GM04503 (cell line): ENCODE results near the gene SMYD2.
"Not testable (repeated sequence)": the region's sequence is repeated elsewhere in the genome, so short reads cannot be mapped to it uniquely, and the experiment has no call there.

ENCODE experiments used
- DNase-seq: peaks from one replicate; pipeline ENCODE4 v3.0.0-alpha.2; 2012; ENCODE audit warnings: low read depth

Gene SMYD2

DNA sequence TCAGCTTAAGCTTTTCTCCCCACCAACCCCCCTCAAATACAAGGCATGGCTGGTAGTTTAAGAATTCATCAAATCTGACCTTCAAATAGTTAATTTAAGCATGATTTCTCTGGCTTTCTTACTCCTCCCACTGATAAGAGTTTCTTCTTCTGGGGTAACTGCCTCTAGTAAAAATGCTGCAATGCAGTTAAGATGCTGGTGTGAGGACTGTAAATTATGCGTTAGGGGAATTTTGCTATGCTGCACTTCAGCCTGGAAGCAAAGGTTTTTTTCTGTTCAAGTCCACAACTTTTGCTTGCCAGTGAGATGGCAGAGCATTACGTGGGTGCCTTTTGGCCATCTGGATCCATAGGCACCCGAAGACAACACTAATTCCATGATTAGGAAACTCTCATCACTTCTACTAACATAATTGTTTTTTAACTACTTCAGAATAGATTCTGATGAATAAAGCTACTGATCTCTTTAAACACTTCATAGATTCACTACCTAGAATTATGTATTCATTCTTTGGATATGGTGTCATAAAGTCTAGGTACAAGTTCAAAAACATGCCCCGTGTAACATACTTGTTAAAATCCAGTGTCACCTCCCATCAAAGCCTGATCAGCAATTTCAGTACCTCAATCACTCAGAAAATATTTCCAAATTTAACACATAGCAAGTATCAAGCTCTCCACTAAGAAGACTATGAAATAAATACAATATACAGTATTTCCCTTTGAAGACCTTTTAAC, 8.8 kb upstream of the SMYD2 start:
- DNase-seq, result no peak

DNA sequence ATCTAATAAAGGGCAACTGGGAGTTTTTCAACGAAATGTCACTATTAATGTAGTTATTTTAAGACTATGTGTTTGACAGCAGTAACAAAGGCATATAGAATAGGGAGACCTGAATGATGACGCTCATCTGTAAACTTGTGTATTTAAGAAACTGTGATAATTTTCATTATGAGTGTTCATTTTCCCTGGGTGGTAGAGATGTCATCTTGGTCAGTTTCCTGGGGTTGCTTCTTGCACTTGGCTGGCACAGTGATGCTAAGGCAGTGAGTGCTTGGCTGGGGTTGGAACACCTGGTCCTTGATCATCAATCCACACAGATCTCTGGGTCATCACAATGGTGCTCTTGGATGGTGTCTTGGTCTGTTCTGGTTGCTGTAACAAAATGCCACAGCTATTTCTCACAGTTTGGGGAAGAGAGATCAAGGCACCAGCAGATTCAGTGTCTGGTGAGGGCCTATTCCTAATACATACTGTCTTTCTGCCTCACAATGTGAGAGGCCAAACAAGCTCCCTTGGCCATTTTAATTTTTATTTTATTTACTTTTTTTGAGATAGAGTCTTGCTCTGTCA, 7.9 kb upstream of the SMYD2 start:
- no peak for DNase-seq

DNA sequence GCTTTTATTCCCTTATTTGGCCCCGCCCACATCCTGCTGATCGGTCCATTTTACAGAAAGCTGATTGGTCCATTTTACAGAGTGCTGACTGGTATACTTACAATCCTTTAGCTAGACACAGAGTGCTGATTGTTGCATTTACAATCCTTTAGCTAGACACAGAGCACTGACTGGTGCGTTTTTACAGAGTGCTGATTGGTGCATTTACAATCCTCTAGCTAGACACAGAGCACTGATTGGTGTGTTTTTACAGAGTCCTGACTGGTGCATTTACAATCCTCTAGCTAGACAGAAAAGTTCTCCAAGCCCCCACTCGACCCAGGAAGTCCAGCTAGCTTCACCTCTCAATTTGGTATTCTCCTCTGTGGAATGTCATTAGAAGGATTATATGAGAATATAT, 5.3 kb upstream of the SMYD2 start:
- not testable (repeated sequence) for DNase-seq

DNA sequence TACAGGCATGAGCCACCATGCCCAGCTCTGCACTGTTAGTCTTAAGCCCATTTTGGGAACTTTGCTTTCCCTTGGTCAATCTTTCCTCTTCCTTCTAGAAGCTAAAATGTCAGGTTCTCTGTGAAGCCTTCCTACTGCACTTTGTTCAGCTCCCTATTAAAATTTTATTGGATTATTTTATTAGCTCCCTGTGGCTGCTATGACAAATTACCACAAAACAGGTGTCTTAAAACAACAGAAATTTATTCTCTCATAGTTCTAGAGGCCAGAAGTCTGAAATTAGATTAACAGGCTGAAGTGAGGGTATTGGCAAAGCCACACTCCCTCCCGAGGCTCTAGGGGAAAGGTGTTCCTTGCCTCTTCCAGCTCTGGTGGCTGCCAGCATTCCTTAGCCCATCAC, 4.2 kb upstream of the SMYD2 start:
- DNase-seq, result no peak

DNA sequence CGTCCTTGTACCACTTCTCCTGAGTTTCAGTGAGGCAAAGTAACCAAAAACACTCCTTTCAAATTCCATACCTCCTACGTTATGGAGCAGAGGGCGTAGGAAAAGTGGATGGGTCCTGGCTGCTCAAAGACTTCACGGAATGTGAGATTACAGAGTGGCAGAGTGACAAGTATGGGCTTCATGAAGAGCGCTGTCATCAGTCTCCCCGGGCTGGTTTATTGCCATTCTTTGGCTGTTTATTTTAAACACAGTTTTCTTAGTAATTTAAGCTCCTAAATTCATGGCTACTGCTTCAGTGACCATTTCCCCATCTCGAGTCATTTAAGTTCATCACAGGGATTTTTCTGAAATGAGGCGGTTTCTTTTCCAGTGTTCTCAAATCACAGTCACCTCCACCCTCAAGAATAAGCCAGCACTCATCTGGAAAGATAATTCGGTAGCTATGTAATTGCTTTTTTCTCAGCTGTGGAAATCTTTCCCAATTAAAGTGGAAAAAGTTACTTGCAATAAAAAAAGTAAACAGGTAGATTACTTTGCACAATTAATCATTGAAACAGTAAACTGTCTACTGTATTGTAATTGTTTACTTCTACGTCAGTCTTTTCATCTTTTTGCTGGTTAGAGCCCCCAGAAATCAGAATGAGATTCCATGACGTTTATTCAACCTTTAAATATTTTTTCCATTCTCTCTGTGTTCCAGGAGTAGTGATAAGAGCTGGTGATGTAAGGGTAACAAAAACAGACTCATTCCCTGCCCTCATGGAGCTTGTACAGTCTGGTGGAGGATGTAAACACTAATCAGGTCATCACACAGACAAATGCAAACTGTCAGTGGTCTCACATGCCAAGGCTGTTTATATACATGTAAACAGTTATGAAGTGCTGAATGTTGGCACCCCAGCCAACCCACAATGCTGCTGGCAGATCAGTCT, 3.0 kb upstream of the SMYD2 start:
- no peak for DNase-seq

DNA sequence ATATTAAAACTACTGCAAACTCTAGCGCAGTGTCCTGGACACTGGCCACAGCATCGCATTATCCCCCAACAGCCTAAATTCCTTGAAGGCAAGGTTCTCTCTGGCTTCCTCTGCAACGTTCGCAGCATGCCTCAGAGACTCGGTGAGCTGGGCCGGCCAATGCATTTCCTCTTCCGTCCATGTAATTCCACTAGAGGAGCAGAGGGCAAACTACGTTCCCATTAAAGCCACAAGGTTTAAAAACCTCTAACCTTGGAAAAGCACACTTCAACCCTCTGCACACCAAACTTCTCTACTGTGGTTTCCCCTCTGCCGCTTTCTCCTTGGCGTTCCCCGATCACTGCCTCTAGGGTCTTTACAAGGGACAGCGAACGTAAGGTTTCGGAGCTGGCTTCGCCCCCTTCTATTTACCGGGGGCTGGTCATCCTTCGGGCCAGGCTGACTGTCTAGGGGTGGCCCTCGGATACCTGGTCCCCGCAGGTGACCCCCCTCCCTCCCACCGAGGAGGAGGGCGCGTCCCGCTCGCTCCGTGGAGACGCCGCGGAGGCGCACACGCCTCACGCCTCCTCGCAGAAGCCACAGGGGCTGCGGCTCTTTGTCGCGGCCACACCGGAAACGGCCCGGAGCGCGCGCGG, 456 bp upstream of the SMYD2 start:
- DNase-seq, result no peak

DNA sequence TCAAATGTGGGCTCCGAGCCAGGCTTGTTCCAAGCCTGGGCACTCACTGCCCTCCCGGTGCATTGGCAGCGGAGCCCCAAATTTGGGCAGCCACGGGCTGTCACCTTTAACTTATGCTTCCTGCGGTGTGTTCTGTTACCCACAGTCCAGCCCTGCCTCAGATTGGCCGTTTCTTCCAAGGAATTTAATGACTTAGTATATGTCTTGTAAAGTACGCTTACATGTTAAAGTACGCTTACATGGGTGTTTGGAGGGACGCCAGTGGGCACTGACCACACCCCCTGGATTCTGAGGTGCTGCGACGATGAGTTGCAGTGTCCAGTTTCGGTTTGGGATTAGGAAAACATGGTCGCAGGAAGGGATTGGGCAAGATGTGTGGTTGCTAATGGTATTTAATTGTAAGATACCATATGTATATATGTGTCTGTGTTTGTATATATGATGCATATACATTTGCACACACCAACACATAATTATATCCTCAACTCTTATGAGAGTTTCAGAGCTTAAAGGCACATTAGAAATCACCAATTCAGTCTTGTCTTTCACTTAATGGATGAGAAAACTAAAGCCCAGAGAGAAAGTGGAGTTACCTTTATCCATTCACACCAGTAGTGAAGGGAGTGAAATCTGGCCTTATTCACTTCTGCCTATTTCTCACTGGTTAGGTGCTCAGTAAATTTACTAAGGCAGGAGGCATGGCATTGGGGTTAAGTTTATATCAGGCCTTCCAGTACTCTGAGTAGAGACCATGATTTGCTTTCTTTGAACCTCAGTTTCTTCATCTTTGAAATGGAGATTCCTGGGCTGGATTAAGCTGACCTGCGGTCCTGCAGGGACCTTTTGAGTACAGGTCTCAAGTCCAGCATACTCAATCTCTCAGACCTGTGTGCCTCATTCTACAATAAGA, 1.0 kb downstream of the SMYD2 start:
- no peak for DNase-seq

DNA sequence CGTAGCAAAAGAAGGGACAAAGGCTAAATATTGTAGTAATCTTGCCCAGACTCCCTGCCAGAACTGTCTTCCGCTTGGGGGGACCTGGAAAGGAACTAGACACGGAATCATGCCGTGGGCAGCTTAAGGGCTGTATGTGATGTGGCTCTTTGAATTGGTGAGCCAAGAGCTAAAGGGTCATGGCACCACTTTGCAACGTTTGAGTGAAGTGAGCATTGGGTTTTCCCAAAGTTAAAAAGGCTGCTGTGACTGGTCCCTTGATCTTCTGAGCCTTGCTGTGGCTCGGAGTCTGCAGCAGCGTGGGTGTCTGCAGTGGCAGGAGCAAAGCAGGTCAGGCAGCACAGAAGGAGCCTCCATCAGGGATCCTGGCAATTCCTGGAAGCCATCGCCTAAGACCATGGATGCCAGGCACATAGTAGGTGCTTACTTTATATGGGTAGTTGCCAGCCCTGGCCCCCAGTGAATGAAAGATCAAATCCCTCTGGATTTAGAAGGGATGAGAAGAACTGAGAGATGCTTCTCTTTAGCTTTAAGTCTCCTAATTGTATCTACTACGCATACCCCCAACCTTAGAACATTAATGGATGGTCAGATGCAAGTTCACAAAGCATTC, 1.8 kb downstream of the SMYD2 start:
- DNase-seq, result no peak

DNA sequence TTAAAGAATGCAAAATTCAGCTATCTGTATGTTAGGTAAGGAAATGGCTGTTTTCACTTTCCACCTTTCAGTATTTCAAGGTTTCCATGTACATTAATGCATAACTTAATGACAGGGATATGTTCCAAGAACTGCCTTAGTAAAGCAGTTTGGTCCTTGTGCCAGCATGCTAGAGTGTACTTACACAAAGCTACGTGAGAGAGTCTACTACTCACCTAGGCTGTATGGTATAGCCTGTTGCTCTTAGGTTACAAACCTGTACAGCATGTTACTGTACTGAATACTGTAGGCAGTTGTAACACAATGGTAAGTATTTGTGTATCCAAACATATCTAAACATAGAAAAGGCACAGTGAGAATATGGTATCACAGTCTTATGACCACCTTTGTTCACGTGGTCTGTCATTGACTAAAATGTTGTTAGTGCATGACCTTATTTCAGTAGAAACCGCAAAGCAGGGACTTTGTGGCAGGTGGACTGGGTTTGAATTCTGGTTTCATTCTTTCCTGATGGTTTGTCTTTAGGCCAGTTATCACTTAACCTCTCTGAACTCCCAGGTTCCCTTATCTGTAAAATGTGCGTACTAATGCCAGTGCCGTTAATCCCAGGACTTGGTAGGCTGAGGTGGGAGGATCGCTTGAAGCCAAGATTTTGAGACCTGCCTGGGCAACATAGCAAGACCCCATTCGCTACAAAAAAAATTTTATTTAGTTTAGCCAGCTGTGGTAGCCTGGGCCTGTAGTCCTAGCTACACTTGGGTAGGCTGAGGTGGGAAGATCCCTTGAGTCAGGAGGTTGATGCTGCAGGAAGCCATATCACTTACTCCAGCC, 4.9 kb downstream of the SMYD2 start:
- DNase-seq, result no peak

DNA sequence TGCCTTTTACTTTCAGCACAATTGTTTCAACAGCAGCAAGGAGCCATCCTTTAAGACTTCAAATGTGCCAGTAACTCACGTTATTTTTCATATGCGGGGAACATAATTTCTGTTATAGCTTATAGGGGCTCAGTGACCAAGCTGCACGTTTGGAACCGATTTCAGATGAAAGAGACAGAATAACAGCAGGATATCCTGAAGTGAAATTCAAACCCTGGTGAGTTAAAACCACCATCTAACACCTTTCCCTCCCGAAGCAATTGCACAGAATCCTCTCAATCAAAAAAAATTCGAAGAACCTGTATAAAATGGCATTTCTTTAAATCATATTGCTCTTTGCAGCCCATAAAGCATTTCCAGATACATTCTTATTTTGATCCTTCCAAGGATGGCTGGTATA, 6.9 kb downstream of the SMYD2 start:
- no peak for DNase-seq

DNA sequence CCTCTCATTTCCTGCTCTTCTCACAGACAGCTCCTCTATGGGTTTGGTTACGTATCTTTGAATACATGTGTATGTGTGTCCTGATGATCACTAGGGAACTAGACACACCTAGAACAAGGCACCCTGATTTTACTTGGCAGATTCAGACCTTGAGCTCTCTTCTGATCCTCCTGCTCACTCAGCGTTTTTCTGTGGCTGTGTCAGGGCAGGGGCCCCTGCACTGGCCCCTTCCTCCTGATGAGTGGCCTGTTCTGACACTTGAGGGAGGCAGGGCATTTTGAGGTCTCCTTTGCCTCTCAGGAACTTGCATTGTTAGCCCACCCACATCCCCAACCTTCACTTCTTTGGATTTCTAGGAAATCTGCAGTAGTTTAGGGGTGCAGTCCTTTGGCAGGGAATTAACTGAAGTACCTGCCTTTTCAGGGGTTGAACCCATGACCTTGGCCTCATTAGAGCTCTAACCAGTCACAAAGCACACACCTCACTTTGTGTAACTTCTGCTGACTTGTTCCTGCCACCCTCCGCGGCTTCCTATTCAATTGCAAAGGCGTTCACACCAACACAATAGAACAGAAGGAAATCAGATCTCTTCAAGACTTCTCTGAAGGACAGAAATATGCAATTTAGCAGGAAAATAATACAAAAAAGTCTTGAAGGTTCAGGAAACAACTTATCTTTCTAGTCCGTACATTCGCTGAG, 8.8 kb downstream of the SMYD2 start:
- DNase-seq, result no peak

DNA sequence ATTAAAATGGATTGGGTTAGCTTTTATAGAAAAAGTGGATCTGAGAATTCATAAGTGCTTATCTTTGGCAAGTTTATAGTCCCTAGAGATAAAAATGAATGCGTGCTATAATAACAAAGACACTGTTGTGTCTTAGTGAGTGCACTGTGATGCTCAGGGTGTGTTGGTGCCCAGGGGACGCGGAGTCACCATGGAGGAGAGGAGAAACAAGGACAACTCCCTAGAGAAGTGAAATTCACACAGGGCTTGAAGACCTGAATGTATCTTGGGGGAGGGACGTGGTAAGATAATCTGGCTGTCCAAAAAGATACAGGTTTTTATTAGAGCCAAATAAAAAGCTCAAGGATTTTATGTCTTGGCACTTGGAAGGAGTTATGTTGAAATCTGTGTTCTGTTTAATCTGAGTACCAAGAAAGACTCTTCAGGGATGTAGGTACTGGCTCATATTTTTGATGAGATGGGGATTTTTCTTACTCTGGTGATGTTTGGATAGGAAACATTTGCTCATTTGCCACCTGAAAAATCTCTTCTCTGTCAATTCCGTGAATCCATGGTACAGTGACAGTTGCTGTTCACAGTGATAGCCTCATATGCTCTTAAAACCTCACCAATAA, 9.6 kb downstream of the SMYD2 start:
- no peak for DNase-seq

DNA sequence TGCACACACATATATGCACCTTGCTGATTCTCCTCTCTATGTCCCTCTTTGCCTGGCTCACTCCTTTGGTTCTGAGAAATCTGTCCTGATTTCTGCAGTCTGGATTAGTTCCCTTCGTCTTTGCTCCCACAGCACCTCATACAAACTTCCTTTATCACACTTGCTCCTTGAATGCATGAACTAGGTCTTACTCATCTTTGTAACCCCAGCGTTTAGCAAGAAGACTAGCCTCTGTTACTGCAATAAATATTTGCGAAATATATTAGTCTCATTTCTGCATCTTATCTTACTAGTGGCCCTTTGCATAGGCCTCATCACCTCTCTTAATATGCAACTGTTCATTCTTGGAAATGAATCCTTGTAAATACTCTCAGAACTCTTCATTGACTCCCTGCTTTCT, 11.4 kb downstream of the SMYD2 start:
- no peak for DNase-seq

DNA sequence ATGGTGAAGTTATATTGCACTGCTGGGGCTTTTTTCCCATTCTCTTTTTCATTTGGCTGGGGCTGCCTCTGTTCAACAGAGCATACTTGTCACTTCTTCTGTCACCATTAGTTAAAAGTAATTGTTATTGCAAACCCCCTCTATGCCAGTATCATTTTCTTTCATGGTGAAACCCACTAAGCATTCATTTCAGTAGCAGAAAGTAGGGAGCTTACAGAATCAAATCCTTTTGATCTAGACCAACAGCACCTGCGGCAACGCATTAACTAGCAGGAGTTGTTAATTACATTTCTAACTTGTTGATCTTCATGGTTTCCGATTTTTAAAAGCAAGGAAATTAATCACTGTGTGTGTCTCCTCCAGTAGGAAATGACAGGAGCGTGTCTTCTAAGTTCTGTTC, 15.0 kb downstream of the SMYD2 start:
- DNase-seq, result no peak

DNA sequence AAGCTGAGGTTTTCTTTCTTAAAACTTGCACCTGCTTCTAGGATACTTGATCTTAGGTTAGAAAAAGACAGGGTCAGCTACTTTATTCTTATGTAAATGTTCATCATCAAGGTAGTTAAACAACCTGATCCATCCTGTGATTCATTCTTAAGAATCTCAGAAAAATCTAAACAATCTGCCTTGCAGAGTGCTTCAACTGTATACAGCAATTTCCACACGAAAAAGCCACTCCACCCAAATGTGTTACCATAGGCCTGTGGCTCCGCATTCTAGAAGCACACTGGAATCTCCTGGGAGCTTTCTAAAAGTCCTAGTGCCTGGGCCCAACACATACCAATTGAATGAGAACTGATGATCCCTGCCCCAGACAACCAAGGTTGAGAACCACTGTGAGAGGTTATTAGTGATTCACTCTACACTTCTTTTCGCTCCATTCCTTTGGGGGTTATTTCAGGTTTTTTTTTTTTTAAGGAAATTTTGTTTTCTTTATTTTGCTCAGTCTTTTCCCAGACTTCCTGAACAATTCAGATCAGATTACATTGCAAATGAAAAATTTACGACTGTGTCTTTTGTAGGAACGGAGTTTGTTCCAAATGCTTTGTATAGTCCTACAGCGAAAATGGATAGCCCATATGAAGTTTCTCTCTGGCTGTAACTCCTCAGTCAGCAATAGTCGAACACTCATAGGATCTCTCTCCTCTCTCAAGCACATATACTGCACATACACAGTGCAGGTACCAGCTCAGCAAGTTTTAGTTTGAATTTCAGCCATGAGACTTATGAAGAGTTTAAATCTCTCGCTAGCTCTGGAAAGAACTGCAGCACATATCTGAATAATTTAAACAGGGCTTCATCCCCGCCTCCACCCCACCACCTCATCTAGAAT, 16.1 kb downstream of the SMYD2 start:
- DNase-seq, result peak; percentile 83

DNA sequence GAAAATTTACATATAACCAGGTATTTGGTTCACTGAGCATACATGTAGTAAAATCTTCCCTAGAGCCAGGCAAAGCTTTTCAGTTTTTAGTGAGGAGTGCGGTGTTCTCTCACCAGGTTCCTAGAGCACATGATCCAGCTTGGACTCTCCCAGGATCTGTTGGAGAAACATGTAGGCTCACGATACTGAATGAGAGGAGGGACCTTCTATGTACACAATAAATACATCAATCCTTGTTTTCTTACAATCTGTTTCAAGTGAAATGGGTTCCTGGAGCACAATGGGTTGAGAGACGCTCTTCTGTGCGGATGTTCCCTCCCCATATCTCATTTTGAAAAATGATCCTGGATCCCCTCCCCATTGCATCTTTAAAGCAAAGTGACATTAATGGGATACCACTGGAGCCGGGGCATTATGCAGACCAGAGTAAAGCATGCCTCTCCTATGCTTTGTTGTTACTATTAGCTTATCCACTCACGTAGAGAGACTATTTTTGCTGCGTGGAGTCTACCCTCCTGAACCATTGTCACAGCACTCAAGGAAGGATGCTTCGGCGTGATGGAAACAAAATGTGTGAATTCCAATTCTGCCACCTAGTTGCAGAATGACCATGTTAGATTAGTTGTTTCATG, 19.3 kb downstream of the SMYD2 start:
- DNase-seq, result no peak

DNA sequence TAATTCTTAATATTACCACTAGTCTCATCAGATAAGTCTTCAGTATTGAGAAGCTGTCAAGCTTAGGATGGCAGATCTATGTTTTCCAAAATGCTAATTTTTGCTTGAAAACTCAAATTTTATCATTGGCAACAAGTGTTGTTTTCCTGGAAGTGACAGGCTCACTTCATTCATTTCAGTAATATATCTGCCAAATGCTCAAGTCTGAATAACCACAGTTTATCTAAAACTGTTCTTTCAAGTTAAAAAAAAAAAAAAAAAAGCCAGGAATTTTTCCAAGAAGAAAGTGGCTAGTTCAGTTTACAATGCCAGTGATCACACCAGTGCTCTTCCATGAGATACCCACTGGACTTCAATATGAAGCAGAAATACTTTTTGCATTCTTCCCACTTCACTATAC, 20.6 kb downstream of the SMYD2 start:
- DNase-seq, result no peak
